Measurements from ENCODE around the gene SBNO2.

GRCh38 chr19:1106841-1107660 is 67.0 kb downstream of the SBNO2 start:
- no peak for TF ChIP-seq POLR2A (IDR thresholded peaks at IDR 0.05)
- TF ChIP-seq, protein P1, sequence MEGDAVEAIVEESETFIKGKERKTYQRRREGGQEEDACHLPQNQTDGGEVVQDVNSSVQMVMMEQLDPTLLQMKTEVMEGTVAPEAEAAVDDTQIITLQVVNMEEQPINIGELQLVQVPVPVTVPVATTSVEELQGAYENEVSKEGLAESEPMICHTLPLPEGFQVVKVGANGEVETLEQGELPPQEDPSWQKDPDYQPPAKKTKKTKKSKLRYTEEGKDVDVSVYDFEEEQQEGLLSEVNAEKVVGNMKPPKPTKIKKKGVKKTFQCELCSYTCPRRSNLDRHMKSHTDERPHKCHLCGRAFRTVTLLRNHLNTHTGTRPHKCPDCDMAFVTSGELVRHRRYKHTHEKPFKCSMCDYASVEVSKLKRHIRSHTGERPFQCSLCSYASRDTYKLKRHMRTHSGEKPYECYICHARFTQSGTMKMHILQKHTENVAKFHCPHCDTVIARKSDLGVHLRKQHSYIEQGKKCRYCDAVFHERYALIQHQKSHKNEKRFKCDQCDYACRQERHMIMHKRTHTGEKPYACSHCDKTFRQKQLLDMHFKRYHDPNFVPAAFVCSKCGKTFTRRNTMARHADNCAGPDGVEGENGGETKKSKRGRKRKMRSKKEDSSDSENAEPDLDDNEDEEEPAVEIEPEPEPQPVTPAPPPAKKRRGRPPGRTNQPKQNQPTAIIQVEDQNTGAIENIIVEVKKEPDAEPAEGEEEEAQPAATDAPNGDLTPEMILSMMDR (IDR thresholded peaks at IDR 0.05) = no peak
